ENCODE measurements around the gene NTF3.

- TF ChIP-seq, protein P1, sequence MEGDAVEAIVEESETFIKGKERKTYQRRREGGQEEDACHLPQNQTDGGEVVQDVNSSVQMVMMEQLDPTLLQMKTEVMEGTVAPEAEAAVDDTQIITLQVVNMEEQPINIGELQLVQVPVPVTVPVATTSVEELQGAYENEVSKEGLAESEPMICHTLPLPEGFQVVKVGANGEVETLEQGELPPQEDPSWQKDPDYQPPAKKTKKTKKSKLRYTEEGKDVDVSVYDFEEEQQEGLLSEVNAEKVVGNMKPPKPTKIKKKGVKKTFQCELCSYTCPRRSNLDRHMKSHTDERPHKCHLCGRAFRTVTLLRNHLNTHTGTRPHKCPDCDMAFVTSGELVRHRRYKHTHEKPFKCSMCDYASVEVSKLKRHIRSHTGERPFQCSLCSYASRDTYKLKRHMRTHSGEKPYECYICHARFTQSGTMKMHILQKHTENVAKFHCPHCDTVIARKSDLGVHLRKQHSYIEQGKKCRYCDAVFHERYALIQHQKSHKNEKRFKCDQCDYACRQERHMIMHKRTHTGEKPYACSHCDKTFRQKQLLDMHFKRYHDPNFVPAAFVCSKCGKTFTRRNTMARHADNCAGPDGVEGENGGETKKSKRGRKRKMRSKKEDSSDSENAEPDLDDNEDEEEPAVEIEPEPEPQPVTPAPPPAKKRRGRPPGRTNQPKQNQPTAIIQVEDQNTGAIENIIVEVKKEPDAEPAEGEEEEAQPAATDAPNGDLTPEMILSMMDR (IDR thresholded peaks at IDR 0.05), result no peak
- TF ChIP-seq POLR2A (IDR thresholded peaks at IDR 0.05) (no peak), EP300 (IDR thresholded peaks at IDR 0.05) (no peak)
Observed at GRCh38 chr12:5437182-5437583, 5.3 kb downstream of the NTF3 start.
